Activated CD8-positive, alpha-beta T cell treated with anti-CD3 and anti-CD28 coated beads for 36 hours (primary cell): Measurements from ENCODE around the gene C1orf167. TPM values are rescaled to one million over a fixed set of nuclear protein-coding genes. Genes with fewer than 3 reads are reported as not detected.

Experiments used
- ATAC-seq: fragments of 200-7000 bp; cut with Tn5 transposase; one replicate; pipeline ENCODE4 v1.10.0; 2021; ENCODE audit warnings: mild to moderate bottlenecking, moderate library complexity
- CTCF ChIA-PET: fragments of 350-600 bp; sonication (Branson Sonifier 250); formaldehyde crosslinking; loops from one replicate; lab custom pipeline; 2021; ENCODE audit warnings: antibody characterized with exemption; lab: Charles Lee
- POLR2A ChIA-PET: fragments of 350-600 bp; sonication (Branson Sonifier 250); formaldehyde crosslinking; loops from one replicate; lab custom pipeline; 2021; ENCODE audit warnings: antibody characterized with exemption; lab: Charles Lee
- DNase-seq: peaks from one replicate; pipeline ENCODE4 v3.0.0-alpha.2; 2020
- H3K27ac Mint-ChIP-seq: one replicate; pipeline ENCODE4 v1.8.0; 2021; ENCODE audit warnings: mild to moderate bottlenecking, mixed read lengths
- H3K27me3 Mint-ChIP-seq: one replicate; pipeline ENCODE4 v1.8.0; 2021; ENCODE audit warnings: mixed read lengths
- H3K36me3 Mint-ChIP-seq: one replicate; pipeline ENCODE4 v1.8.0; 2021; ENCODE audit warnings: low read depth, mixed read lengths
- H3K4me1 Mint-ChIP-seq: one replicate; pipeline ENCODE4 v1.8.0; 2021; ENCODE audit warnings: low read depth, mixed read lengths
- H3K4me3 Mint-ChIP-seq: one replicate; pipeline ENCODE4 v1.8.0; 2021; ENCODE audit warnings: mild to moderate bottlenecking, moderate library complexity, mixed read lengths
- H3K9me3 Mint-ChIP-seq: one replicate; pipeline ENCODE4 v1.8.0; 2021; ENCODE audit warnings: mixed read lengths
- intact Hi-C: fragments of 100-400 bp; cut with micrococcal nuclease; formaldehyde crosslinking; loops from one replicate; pipeline ENCODE4 v1.10.0; 2022
- total RNA-seq, 2 experiments: library from RNA; stranded (reverse); gene quantifications; one replicate each; pipeline ENCODE4 v1.2.3, GENCODE V29; 2021
- TF ChIP-seq, protein P1 (sequence below): fragments of 200-600 bp; IDR thresholded peaks from one replicate; pipeline ENCODE4 v1.8.0; 2022; ENCODE audit warnings: antibody characterized with exemption, mild to moderate bottlenecking

Gene C1orf167
- total RNA-seq, 2 experiments from 2014 or later, result not detected

DNA sequence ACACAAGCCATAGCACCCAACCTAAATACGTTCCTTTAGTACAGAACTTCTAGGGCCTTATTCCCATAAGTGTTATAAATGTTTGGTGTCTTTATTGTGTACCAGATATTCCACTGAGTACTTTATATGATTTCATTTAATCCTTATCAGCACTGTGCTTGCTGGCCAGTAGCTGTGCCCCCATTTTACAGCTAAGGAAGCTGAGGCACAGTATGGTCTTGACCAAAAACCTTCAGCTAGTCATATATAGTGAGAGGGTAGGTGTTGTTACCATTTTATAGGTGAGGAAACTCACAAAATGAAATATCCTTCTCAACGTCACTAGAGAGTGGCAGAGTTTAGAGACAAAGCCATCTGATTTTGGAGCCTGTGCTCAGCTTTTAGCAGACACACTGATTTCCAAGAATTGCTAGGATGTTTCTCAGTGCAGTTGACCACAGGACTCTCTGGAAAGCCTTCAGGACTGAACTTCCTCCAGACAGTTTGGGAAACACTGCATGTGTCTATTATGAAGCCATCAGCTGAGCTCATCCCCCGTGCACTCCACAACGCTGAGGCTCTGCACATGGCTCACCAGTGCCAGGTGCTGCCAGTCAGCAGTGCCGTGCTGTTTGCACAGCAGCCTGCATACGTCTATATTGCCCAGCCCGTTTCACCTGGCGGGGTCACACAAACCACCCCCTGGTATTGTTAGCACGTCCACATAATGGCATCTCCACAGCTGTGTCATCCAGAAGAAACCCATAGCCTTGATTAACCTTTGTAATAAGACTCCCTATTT lies 70.1 kb downstream of the C1orf167 start:
- ATAC-seq, result no peak
- POLR2A ChIA-PET, result interaction anchor here (4.6 kb wide), 1 partner anchor 77 kb away, joined by 24 read pairs; no protein-coding TSS in a partner anchor
- Mint-ChIP-seq H3K36me3 (peaks cover 16% of the 10 kb centered on the region), H3K27ac (no peak overlapping the region), H3K4me3 (no peak overlapping the region), H3K9me3 (no peaks in the 10 kb centered on the region), H3K4me1 (no peaks in the 10 kb centered on the region), H3K27me3 (no peaks in the 10 kb centered on the region)
- DNase-seq, result no peak
- TF ChIP-seq, protein P1, sequence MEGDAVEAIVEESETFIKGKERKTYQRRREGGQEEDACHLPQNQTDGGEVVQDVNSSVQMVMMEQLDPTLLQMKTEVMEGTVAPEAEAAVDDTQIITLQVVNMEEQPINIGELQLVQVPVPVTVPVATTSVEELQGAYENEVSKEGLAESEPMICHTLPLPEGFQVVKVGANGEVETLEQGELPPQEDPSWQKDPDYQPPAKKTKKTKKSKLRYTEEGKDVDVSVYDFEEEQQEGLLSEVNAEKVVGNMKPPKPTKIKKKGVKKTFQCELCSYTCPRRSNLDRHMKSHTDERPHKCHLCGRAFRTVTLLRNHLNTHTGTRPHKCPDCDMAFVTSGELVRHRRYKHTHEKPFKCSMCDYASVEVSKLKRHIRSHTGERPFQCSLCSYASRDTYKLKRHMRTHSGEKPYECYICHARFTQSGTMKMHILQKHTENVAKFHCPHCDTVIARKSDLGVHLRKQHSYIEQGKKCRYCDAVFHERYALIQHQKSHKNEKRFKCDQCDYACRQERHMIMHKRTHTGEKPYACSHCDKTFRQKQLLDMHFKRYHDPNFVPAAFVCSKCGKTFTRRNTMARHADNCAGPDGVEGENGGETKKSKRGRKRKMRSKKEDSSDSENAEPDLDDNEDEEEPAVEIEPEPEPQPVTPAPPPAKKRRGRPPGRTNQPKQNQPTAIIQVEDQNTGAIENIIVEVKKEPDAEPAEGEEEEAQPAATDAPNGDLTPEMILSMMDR, result no peak
- intact Hi-C loops, result no loop called here
- CTCF ChIA-PET, result interaction anchor here (0.6 to 1.4 kb wide), 2 partner anchors 61 to 361 kb away, joined by 3 read pairs; no protein-coding TSS in a partner anchor

DNA sequence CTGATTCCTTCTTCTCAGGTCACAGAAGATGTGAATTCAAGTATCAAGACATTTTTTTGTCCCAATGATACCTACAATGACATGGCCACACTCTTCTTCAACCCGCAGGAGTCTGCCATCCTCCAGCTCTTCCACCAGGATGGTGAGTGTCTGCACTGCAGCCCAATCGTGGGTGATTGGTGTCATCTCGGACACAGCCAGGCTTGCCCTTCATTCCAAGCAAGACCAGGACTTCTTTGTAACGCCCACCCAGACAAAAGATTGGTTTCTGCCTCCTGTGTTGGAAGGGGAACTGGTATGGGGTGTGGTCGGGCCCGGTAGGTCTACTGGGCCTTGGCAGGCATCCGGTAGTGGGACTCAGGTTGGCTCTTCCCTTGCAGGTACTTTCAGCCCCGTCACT lies 71.5 kb downstream of the C1orf167 start:
- H3K4me3 Mint-ChIP-seq, result no peak overlapping the region
- TF ChIP-seq, protein P1, result no peak
- DNase-seq (no peak), ATAC-seq (no peak)
- H3K9me3 Mint-ChIP-seq, result no peaks in the 10 kb centered on the region
- intact Hi-C loops, result no loop called here
- peaks cover 21% of the 10 kb centered on the region for H3K36me3 Mint-ChIP-seq
- H3K4me1 Mint-ChIP-seq, result no peaks in the 10 kb centered on the region
- POLR2A ChIA-PET, result interaction anchor here (4.6 kb wide), 1 partner anchor 75 kb away, joined by 24 read pairs; no protein-coding TSS in a partner anchor
- H3K27ac Mint-ChIP-seq, result no peak overlapping the region
- CTCF ChIA-PET, result no interaction called here
- no peaks in the 10 kb centered on the region for H3K27me3 Mint-ChIP-seq

DNA sequence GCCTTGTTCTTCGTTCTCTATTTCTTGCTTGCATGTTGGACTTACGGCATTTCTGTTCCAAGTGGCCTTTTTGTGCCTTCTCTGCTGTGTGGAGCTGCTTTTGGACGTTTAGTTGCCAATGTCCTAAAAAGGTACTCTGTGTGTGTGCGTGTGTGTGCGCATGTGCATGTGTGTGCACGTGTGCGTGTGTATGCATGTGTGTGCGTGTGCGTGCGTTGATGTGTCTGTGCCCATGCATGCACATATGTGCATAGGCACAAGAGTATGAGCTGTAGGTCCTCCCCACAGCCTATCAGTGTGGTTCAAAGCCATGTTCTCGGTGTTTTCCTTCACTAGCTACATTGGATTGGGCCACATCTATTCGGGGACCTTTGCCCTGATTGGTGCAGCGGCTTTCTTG lies 71.9 kb downstream of the C1orf167 start:
- H3K4me3 Mint-ChIP-seq, result no peak overlapping the region

DNA sequence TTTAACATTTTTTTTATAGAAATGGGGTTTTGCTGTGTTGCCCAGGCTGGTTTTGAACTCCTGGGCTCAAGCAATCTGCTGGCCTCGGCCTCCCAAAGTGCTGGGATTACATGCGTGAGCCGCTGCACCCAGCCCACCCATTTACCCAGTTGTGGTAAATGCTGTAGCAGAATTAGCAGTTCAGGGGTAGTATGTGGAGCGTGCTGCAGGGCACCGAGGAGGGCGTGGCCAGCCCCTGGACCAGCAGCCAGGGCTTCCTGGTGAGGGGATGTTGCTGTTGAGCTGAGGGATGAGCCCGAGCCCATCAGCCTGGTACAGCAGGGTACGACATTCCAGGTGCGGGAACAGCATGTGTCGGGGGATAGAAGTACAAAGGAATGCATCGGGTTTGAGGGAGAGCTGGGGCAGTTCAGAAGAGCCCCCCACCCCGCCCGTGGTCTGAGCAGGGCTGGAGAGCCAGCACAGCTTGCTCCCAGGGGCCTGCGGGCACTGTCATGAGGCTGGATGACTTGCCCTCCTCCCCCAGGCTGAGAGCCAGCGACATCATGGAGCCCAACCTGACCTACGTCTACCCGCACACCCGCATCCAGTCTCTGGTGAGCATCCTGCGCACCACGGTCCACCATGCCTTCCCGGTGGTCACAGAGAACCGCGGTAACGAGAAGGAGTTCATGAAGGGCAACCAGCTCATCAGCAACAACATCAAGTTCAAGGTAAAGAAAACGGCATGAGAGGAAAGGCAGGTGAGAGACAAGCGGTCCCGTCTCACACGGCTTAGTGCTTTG lies 73.6 kb downstream of the C1orf167 start:
- no peak for ATAC-seq
- H3K4me1 Mint-ChIP-seq, result no peaks in the 10 kb centered on the region
- no peak overlapping the region for H3K27ac Mint-ChIP-seq
- intact Hi-C loops, result loop anchor here (5.0 kb wide), 1 partner anchor 57 kb away; no protein-coding TSS in a partner anchor
- H3K36me3 Mint-ChIP-seq, result peaks cover 20% of the 10 kb centered on the region
- H3K27me3 Mint-ChIP-seq, result no peaks in the 10 kb centered on the region
- POLR2A ChIA-PET, result interaction anchor here (8.7 kb wide), 1 partner anchor 73 kb away, joined by 111 read pairs; no protein-coding TSS in a partner anchor
- TF ChIP-seq, protein P1, result no peak
- no peaks in the 10 kb centered on the region for H3K9me3 Mint-ChIP-seq
- CTCF ChIA-PET, result interaction anchor here (1.2 kb wide), 1 partner anchor 72 kb away, joined by 3 read pairs; no protein-coding TSS in a partner anchor
- H3K4me3 Mint-ChIP-seq, result no peak overlapping the region
- DNase-seq, result no peak

More for the DNA sequence above, 71.9 kb downstream of the C1orf167 start:
- ATAC-seq (no peak), DNase-seq (no peak)
- POLR2A ChIA-PET, result interaction anchor here (4.6 kb wide), 1 partner anchor 75 kb away, joined by 24 read pairs; no protein-coding TSS in a partner anchor
- CTCF ChIA-PET, result no interaction called here
- H3K9me3 Mint-ChIP-seq, result no peaks in the 10 kb centered on the region
- TF ChIP-seq, protein P1, result no peak
- no peaks in the 10 kb centered on the region for H3K4me1 Mint-ChIP-seq
- no peaks in the 10 kb centered on the region for H3K27me3 Mint-ChIP-seq
- H3K36me3 Mint-ChIP-seq, result peaks cover 24% of the 10 kb centered on the region
- H3K27ac Mint-ChIP-seq, result no peak overlapping the region
- intact Hi-C loops, result no loop called here
